Kidney epithelial cell (primary cell): ENCODE results near the gene CUL7. TPM values are rescaled to one million over a fixed set of nuclear protein-coding genes. Genes with fewer than 3 reads are reported as not detected.

ENCODE experiments used
- DNase-seq: peaks from one replicate; pipeline ENCODE4 v3.0.0-alpha.2; 2010; ENCODE audit warnings: low read depth
- H3K27me3 ChIP-seq: 2 replicates; pipeline ENCODE4 v1.6.0; 2011; ENCODE audit warnings: low read length; ENCODE audit not compliant: control insufficient read depth, insufficient read depth
- H3K36me3 ChIP-seq: 2 replicates; pipeline ENCODE4 v1.5.1; 2011; ENCODE audit warnings: low read length; ENCODE audit not compliant: control insufficient read depth, insufficient read depth
- H3K4me3 ChIP-seq: 2 replicates; pipeline ENCODE4 v1.5.1; 2011; ENCODE audit warnings: low read depth, mild to moderate bottlenecking, control low read depth, low read length
- CTCF ChIP-seq: IDR thresholded peaks from 2 replicates; pipeline ENCODE4 v1.5.1; 2011; ENCODE audit warnings: mild to moderate bottlenecking, moderate library complexity, low read length, control low read depth, inconsistent platforms; ENCODE audit not compliant: insufficient read depth, poor library complexity, severe bottlenecking
- total RNA-seq: library from RNA; depleted of rRNA; stranded (reverse); fragments of >200 nt; gene quantifications from 2 replicates; pipeline ENCODE4 v1.2.3, GENCODE V29; 2015

CUL7 gene
- total RNA-seq, 1 donor from 2014 or later, result 28.1 TPM

GRCh38 chr6:43037197-43037596 lies 16.5 kb downstream of the CUL7 start:
- Histone ChIP-seq H3K27me3 (no peaks in the 10 kb centered on the region), H3K36me3 (peaks cover 7% of the 10 kb centered on the region), H3K4me3 (no peak overlapping the region)
- no peak for DNase-seq
- no peak for TF ChIP-seq CTCF

- no peak for TF ChIP-seq CTCF
- no peak overlapping the region for H3K4me3 ChIP-seq
- peaks cover 7% of the 10 kb centered on the region for H3K36me3 ChIP-seq
- no peak for DNase-seq
- H3K27me3 ChIP-seq, result no peaks in the 10 kb centered on the region
Measured at GRCh38 chr6:43036712-43037111, 16.9 kb downstream of the CUL7 start.

GRCh38 chr6:43035495-43036194 lies 18.0 kb downstream of the CUL7 start:
- DNase-seq, result no peak
- no peaks in the 10 kb centered on the region for H3K27me3 ChIP-seq
- no peak overlapping the region for H3K4me3 ChIP-seq
- TF ChIP-seq CTCF, result no peak
- peaks cover 7% of the 10 kb centered on the region for H3K36me3 ChIP-seq

GRCh38 chr6:43034190-43034525 lies 19.5 kb downstream of the CUL7 start:
- DNase-seq, result no peak
- Histone ChIP-seq H3K4me3 (no peak overlapping the region), H3K27me3 (no peaks in the 10 kb centered on the region), H3K36me3 (peaks cover 13% of the 10 kb centered on the region)
- TF ChIP-seq CTCF, result no peak

- peaks cover 10% of the 10 kb centered on the region for H3K36me3 ChIP-seq
- no peak for DNase-seq
- no peaks in the 10 kb centered on the region for H3K27me3 ChIP-seq
- no peak overlapping the region for H3K4me3 ChIP-seq
- no peak for TF ChIP-seq CTCF
Measured at GRCh38 chr6:43033496-43034189, 20.0 kb downstream of the CUL7 start.
